Activated T-helper 2 cell treated with anti-CD3 and anti-CD28 coated beads, Interferon-gamma antibody, Interleukin-2, Interleukin-4, amounts not matched to agents 10 μg/mL and 5 μg/mL and 100 μg/mL, durations not matched to agents 14 hours and 24 hours and 36 hours (primary cell): ENCODE measurements around the gene NAXD. TPM values are rescaled to one million over a fixed set of nuclear protein-coding genes. Genes with fewer than 3 reads are reported as not detected.

Source experiments
- DNase-seq: peaks from one replicate; pipeline ENCODE4 v3.0.0; 2021; ENCODE audit warnings: low spot score
- H3K27ac Mint-ChIP-seq: one replicate; pipeline ENCODE4 v1.8.0; 2021; ENCODE audit warnings: mixed read lengths
- H3K27me3 Mint-ChIP-seq: one replicate; pipeline ENCODE4 v1.8.0; 2021; ENCODE audit warnings: low read depth, mixed read lengths
- H3K36me3 Mint-ChIP-seq: one replicate; pipeline ENCODE4 v1.8.0; 2021; ENCODE audit warnings: low read depth, mixed read lengths
- H3K4me1 Mint-ChIP-seq: one replicate; pipeline ENCODE4 v1.8.0; 2021; ENCODE audit warnings: low read depth, mixed read lengths
- H3K4me3 Mint-ChIP-seq: one replicate; pipeline ENCODE4 v1.8.0; 2021; ENCODE audit warnings: low read depth, mild to moderate bottlenecking, moderate library complexity, mixed read lengths
- H3K9me3 Mint-ChIP-seq: one replicate; pipeline ENCODE4 v1.8.0; 2021; ENCODE audit warnings: mixed read lengths
- intact Hi-C: fragments of 100-400 bp; cut with micrococcal nuclease; formaldehyde crosslinking; loops from one replicate; pipeline ENCODE4 v1.15.1; 2023
- total RNA-seq: library from RNA; stranded (reverse); gene quantifications from 2 replicates; pipeline ENCODE4 v1.2.3, GENCODE V29; 2022

The NAXD gene
- total RNA-seq, 1 donor from 2014 or later = 21.7 TPM

DNA sequence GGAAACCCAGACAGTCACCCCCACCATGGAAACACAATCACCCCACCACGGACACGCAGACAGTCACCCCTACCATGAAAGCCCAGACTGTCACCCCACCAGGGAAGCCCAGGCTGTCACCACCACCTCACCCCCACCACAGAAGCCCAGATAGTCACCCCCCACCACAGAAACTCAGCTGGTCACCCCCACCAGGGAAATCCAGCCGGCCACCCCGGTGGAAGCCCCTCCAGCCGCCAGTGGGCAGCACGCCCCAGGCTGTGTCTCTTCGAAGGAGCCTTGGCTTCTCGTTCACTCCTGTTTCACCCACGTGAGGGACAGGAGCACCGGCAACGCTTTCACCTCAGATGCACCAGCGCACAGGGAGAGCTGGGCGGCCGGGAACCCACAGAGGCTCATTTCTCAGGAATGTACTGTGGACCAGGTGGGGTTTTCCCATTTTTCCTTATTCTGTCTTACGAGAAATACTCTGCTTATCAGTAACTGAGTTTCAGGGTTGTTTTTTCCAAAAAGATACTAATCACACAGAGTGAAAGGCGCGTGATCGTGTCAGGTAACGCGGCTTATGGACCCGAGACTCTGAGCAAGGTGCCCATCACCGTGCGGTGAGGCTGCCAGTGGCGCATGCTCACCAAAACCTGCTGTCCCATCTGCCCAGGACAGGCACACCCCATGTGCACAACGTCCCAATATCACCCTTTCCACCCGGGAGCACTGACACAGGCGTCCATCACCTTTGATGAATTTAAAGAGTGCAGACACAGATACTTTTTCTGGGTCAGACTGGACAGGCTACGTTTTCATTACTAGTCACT lies 62.6 kb downstream of the NAXD start:
- no peak for DNase-seq

DNA sequence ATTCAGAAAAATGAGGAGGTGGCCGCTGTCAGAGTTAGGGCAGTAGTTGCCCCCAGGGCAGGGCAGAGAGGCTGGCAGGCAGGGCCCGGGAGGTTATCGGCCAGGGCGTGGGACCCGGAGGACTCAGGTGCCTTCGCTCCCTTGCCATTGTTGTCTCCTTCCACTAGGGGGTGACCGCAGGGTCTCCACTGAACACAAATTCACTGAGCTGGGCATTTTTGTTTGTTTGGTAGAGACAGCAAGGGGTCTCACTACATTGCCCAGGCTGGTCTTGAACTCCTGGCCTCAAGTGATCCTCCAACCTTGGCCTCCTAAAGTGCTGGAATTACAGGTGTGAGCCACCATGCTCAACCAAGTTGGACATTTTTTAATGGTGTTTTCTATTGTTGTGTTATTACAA lies 65.5 kb downstream of the NAXD start:
- DNase-seq = no peak
- Mint-ChIP-seq H3K36me3 (peaks cover 77% of the 10 kb centered on the region), H3K4me3 (no peak overlapping the region), H3K27me3 (no peaks in the 10 kb centered on the region), H3K9me3 (no peaks in the 10 kb centered on the region), H3K27ac (no peak overlapping the region), H3K4me1 (no peaks in the 10 kb centered on the region)
- intact Hi-C loops = no loop called here

More for the DNA sequence above, 62.6 kb downstream of the NAXD start:
- H3K27ac Mint-ChIP-seq = no peak overlapping the region
- no peaks in the 10 kb centered on the region for H3K9me3 Mint-ChIP-seq
- no peaks in the 10 kb centered on the region for H3K4me1 Mint-ChIP-seq
- peaks cover 85% of the 10 kb centered on the region for H3K36me3 Mint-ChIP-seq
- no peaks in the 10 kb centered on the region for H3K27me3 Mint-ChIP-seq
- intact Hi-C loops = no loop called here
- no peak overlapping the region for H3K4me3 Mint-ChIP-seq

DNA sequence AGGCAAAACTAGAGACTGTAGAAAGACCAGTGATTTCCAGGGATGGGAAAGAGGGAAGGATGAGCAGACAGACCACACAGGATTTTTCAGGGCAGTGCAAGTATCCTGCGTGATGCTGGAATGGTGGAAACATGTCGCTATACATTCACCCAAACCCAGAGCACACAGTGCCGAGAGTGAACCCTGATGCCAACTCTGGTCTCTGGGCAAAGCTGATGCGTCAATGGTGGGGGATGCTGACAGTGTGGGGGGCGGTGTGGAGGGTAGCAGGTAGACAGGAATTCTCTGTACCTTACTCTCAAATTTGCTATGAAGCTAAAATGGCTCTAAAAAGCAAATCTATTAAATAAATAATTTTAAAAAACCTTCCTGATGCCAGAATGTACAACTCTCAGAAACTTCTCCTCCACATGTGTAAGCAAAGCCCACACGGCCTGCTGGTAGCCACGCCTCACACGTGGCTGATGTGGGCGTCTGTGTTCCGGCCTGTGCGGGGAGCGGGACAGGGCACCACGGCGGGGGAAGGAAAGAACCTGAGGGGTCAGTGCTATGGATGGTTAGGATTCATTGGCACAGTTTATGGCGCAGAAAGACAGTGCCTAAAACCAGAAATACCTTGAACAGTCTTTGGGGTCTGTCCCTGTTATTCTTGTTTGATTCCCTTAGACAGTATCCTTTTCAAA lies 66.7 kb downstream of the NAXD start:
- Mint-ChIP-seq H3K36me3 (peaks cover 68% of the 10 kb centered on the region), H3K27ac (no peak overlapping the region), H3K4me1 (no peaks in the 10 kb centered on the region), H3K27me3 (no peaks in the 10 kb centered on the region), H3K9me3 (no peaks in the 10 kb centered on the region), H3K4me3 (no peak overlapping the region)
- intact Hi-C loops = no loop called here
- DNase-seq = no peak

DNA sequence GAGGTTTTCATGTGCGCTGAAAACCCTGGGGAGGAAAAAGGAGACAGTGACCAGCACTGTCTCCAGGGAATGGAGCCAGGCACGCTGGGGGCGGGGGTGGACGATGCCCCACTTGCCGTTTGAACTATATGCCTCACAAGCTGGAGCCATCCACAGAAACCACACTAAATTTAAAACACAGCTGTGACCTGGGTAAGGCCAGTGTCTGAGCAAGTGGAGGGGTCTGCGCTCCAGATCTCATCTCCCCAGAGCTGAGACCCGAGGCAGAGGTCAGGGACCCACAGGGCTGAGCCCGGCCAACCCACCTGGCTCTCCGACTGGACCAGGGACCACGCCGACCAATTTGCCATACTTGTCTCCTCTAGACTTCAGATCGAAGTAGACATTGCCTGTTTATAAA lies 67.4 kb downstream of the NAXD start:
- Mint-ChIP-seq H3K4me3 (no peak overlapping the region), H3K4me1 (no peaks in the 10 kb centered on the region), H3K27ac (no peak overlapping the region), H3K9me3 (no peaks in the 10 kb centered on the region), H3K36me3 (peaks cover 64% of the 10 kb centered on the region), H3K27me3 (no peaks in the 10 kb centered on the region)
- intact Hi-C loops = loop anchor here (1.0 kb wide), 1 partner anchor 137 kb away; no protein-coding TSS in a partner anchor
- DNase-seq = no peak

DNA sequence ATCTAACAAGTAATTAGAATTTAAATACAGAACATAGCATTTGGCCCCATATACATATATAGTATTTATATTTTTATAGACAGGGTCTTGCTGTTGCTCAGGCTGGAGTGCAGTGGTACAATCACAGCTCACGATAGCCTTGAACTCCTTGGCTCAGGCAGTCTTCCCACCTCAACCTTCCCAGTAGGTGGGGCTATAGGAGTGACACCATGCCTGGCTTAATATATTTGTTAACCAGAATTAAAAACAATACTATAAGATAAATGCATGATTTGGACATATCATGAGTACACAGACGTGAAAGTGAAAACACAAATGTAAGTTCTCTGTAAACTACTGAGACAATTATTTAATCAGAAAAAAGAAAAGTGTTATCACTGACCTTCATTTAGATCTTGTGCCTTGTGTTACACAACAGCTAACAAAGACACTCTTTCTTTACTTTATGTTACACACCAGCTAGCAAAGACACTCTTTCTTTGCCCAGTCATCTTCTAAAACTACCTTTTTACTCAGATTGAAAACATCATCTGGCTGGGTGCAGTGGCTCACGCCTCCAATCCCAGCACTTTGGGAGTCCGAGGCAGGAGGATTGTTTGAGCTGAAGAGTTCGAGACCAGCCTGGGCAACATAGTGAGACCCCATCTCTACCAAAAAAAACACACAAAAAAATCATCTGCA lies 68.0 kb downstream of the NAXD start:
- no peaks in the 10 kb centered on the region for H3K4me1 Mint-ChIP-seq
- no peak overlapping the region for H3K4me3 Mint-ChIP-seq
- H3K36me3 Mint-ChIP-seq = peaks cover 58% of the 10 kb centered on the region
- H3K27me3 Mint-ChIP-seq = no peaks in the 10 kb centered on the region
- H3K27ac Mint-ChIP-seq = no peak overlapping the region
- H3K9me3 Mint-ChIP-seq = no peaks in the 10 kb centered on the region
- no peak for DNase-seq
- intact Hi-C loops = loop anchor here (1.0 kb wide), 1 partner anchor 136 kb away; no protein-coding TSS in a partner anchor

DNA sequence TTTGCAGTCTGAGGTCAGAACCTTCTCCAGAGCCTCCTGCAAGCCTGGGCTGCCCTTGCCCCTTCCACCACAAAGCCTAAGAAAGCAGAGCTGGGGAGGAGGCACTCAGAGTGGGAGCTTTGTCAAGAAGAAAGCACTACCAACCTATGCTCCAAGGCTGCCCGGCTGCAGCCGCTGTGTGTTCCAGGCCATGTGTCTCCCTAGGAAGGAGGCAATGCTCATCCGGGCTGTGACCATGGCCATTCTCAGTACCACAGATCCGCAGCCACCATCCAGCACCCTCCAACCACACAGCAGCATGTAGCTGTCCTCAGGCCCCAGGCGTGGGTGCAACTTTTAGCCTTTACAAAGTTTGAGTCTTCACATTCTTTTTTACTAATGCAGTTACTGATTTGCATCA lies 68.6 kb downstream of the NAXD start:
- H3K27me3 Mint-ChIP-seq = no peaks in the 10 kb centered on the region
- H3K36me3 Mint-ChIP-seq = peaks cover 53% of the 10 kb centered on the region
- no peaks in the 10 kb centered on the region for H3K4me1 Mint-ChIP-seq
- intact Hi-C loops = loop anchor here (1.0 kb wide), 1 partner anchor 135 kb away; no protein-coding TSS in a partner anchor
- H3K27ac Mint-ChIP-seq = no peak overlapping the region
- no peak for DNase-seq
- H3K9me3 Mint-ChIP-seq = no peaks in the 10 kb centered on the region
- no peak overlapping the region for H3K4me3 Mint-ChIP-seq

DNA sequence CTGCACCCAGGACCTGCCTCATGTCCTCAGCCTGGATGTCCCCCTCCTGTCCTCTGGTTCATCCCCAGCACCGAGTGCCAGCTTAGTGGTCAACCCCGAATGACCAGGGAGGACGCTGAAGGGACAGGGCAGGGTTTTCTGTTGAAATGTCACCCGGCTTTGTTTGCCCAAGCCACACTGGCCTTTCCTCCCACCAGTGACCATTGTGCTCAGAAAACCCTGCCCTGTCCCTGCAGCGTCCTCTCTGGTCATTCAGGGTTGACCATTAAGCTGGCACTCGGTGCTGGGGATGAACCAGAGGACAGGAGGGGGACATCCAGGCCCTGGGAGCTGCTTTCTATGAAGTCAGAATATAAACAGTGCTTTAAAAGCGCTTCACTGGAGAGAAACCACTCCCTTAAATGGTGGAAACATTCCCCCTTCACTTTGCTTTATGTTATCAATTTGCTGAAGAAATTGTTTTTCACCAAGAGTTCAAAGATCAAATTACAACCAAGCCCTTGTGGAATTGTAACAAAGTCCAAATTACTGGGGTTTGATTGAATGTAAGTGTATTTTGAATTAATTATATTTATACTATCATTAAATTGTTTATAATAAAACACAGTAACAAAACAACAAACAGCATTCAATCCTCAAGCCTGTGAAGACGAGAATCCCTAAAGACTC lies 69.2 kb downstream of the NAXD start:
- Mint-ChIP-seq H3K4me3 (no peak overlapping the region), H3K4me1 (no peaks in the 10 kb centered on the region), H3K36me3 (peaks cover 47% of the 10 kb centered on the region), H3K9me3 (no peaks in the 10 kb centered on the region), H3K27ac (no peak overlapping the region), H3K27me3 (no peaks in the 10 kb centered on the region)
- no peak for DNase-seq
- intact Hi-C loops = no loop called here

DNA sequence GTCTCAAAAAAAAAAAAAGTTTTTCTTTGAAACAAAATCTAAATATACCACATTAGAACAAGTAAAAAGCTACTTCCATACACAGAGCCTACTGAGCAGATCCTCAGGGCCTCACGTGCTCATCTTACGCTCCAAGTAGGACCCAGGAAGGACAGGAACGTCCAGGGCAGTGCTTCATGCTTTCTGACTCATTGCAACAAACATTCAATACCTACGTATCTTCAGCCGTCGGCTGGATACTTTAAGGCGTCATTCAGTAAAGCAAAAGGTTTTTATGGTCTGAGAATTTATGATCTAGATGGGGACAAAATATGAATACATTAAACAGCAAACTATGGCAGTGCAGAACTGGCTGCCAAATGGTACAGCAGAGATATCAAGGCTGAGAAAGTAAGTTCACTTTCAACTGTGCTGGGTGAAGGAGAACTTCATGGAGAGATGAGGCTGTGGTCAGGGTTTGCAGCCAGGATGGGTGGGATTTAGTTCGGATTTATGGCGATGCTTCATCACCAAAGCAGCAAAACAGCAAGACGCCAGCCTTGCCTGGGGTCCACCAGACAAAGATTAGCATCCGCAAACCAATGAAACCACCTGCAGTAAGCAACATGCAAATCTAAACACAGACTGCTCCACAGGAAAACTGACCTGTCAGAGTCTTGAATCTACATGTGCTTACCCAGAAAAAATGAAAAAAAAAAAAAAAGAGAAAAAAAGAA lies 70.1 kb downstream of the NAXD start:
- no peak for DNase-seq
- intact Hi-C loops = no loop called here
- no peaks in the 10 kb centered on the region for H3K27me3 Mint-ChIP-seq
- peaks cover under 1% of the 10 kb centered on the region for H3K4me1 Mint-ChIP-seq
- H3K27ac Mint-ChIP-seq = no peak overlapping the region
- H3K36me3 Mint-ChIP-seq = peaks cover 41% of the 10 kb centered on the region
- no peaks in the 10 kb centered on the region for H3K9me3 Mint-ChIP-seq
- no peak overlapping the region for H3K4me3 Mint-ChIP-seq

DNA sequence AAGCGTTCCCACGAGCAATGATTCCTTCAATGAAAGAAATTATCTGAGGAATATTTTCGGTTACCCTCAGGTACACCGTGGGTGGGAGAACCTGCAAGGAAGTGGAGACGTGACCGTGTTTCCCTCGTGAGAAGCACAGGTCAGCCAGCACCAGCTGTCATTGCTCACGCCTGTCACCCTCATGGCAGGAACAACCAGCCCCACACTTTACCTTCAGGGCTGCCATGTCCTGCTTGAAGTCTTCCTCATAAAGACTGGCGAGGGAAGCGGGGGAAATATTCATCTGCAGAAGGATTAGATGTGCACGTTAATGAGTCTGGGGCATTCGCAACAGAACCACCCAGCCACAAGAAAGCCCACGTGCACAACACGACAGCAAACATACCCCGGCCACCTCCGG lies 72.4 kb downstream of the NAXD start:
- no peaks in the 10 kb centered on the region for H3K27me3 Mint-ChIP-seq
- H3K36me3 Mint-ChIP-seq = peaks cover 32% of the 10 kb centered on the region
- H3K9me3 Mint-ChIP-seq = no peaks in the 10 kb centered on the region
- no peak overlapping the region for H3K27ac Mint-ChIP-seq
- no peak overlapping the region for H3K4me3 Mint-ChIP-seq
- no peak for DNase-seq
- intact Hi-C loops = no loop called here
- peaks cover 1% of the 10 kb centered on the region for H3K4me1 Mint-ChIP-seq

DNA sequence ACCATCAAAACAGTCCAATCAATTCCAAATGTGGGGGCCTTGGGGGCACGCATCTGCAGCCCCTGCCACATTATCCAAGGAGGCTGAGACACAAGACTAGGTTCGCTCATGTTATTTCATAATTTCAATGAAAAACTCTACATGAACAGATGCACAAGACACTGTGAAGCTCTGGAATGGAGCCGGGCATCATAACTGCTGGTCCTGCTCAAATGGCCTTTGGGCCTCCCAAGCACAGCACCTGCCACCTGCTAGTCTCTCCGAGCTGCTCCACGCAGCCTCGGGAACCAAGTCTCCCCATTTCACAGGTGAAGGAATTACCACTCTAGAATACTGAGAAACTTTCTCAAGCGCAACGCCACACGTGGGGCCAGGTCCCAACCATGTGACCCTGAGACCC lies 73.7 kb downstream of the NAXD start:
- H3K4me3 Mint-ChIP-seq = no peak overlapping the region
- H3K36me3 Mint-ChIP-seq = peaks cover 29% of the 10 kb centered on the region
- no peak for DNase-seq
- no peaks in the 10 kb centered on the region for H3K27me3 Mint-ChIP-seq
- intact Hi-C loops = no loop called here
- H3K4me1 Mint-ChIP-seq = peaks cover 1% of the 10 kb centered on the region
- H3K27ac Mint-ChIP-seq = no peak overlapping the region
- H3K9me3 Mint-ChIP-seq = no peaks in the 10 kb centered on the region
